AG04449 (cell line): ENCODE measurements around the gene BAG3.

Experiments used
- CTCF ChIA-PET: fragments of 350-600 bp; formaldehyde crosslinking; extraction: SDS; loops from one replicate; lab custom pipeline; 2021; ENCODE audit warnings: antibody characterized with exemption; lab: Yijun Ruan, JAX
- POLR2A ChIA-PET: fragments of 400-600, 350-600 bp; formaldehyde crosslinking; extraction: SDS; loops from one replicate; lab custom pipeline; 2020; ENCODE audit warnings: antibody characterized with exemption, inconsistent platforms; lab: Yijun Ruan, JAX
- DNase-seq: peaks from one replicate; pipeline ENCODE4 v3.0.0-alpha.2; 2010; ENCODE audit warnings: low read depth, low spot score
- H3K4me3 ChIP-seq: 2 replicates; pipeline ENCODE4 v1.5.1; 2011; ENCODE audit warnings: low read depth, mild to moderate bottlenecking, control low read depth, low read length
- CTCF ChIP-seq: IDR thresholded peaks from one replicate; pipeline ENCODE4 v1.5.1; 2011; ENCODE audit warnings: mild to moderate bottlenecking, moderate library complexity, low read length, control low read depth, inconsistent platforms; ENCODE audit not compliant: insufficient read depth; ENCODE audit errors: missing control alignments

BAG3 gene

GRCh38 chr10:119679480-119679829, 28.3 kb downstream of the BAG3 start:
- no peak for DNase-seq
- TF ChIP-seq CTCF: no peak
- CTCF ChIA-PET: interaction anchor here (0.9 to 9.2 kb wide), 7 partner anchors 8 to 181 kb away, joined by 3 to 122 read pairs (median 4); partner anchors contain the start of gene INPP5F
- no peak overlapping the region for H3K4me3 ChIP-seq
- POLR2A ChIA-PET: interaction anchor here (0.7 to 1.1 kb wide), 3 partner anchors 9 to 28 kb away, joined by 3 to 6 read pairs (median 4); partner anchors contain the start of gene BAG3

- ChIA-PET POLR2A (interaction anchor here (0.7 to 1.0 kb wide), 2 partner anchors 22 to 29 kb away, joined by 3 to 6 read pairs; partner anchors contain the start of gene BAG3), CTCF (interaction anchor here (0.9 to 9.2 kb wide), 6 partner anchors 9 to 181 kb away, joined by 3 to 122 read pairs (median 4); partner anchors contain the start of gene INPP5F)
- no peak for TF ChIP-seq CTCF
- no peak overlapping the region for H3K4me3 ChIP-seq
- no peak for DNase-seq
Measured at GRCh38 chr10:119680050-119680449, 28.9 kb downstream of the BAG3 start.

- POLR2A ChIA-PET: interaction anchor here (0.6 kb wide), 1 partner anchor 17 kb away, joined by 5 read pairs; no protein-coding TSS in a partner anchor
- no peak overlapping the region for H3K4me3 ChIP-seq
Measured at GRCh38 chr10:119680650-119681081, 29.5 kb downstream of the BAG3 start.

GRCh38 chr10:119686465-119687191, 35.4 kb downstream of the BAG3 start:
- DNase-seq: peak; percentile 34
- CTCF ChIA-PET: interaction anchor here (0.7 to 9.2 kb wide), 52 partner anchors 8 to 487 kb away, joined by 3 to 122 read pairs (median 4); partner anchors contain the start of genes INPP5F and MCMBP
- POLR2A ChIA-PET: interaction anchor here (1.4 kb wide), 1 partner anchor 39 kb away, joined by 4 read pairs; the partner anchor contains the start of gene INPP5F
- TF ChIP-seq CTCF: peak; percentile 90
- H3K4me3 ChIP-seq: peak overlapping the region; percentile 44

More at GRCh38 chr10:119680650-119681081, 29.5 kb downstream of the BAG3 start:
- CTCF ChIA-PET: interaction anchor here (1.0 to 9.2 kb wide), 5 partner anchors 9 to 180 kb away, joined by 3 to 122 read pairs (median 4); partner anchors contain the start of gene INPP5F
- TF ChIP-seq CTCF: no peak
- no peak for DNase-seq

- POLR2A ChIA-PET: interaction anchor here (1.4 kb wide), 1 partner anchor 38 kb away, joined by 4 read pairs; the partner anchor contains the start of gene INPP5F
Measured at GRCh38 chr10:119687192-119688032, 36.2 kb downstream of the BAG3 start.

More at GRCh38 chr10:119687192-119688032, 36.2 kb downstream of the BAG3 start:
- no peak overlapping the region; the same call in 1 of the 2 replicates for H3K4me3 ChIP-seq
- TF ChIP-seq CTCF: no peak
- DNase-seq: no peak
- CTCF ChIA-PET: interaction anchor here (0.7 to 9.2 kb wide), 42 partner anchors 9 to 488 kb away, joined by 3 to 122 read pairs (median 4); partner anchors contain the start of genes INPP5F and MCMBP
